Lower leg skin (tissue), 4 donors: ENCODE measurements around the gene GARIN5B. TPM values are rescaled to one million over a fixed set of nuclear protein-coding genes. Genes with fewer than 3 reads are reported as not detected.

ENCODE experiments used
- DNase-seq, 2 donors: peaks; one replicate each; pipeline ENCODE4 v3.0.0-alpha.2; 2019; ENCODE audit warnings: low spot score in 2 of 2
- H3K4me3 ChIP-seq: fragments of 200-600 bp; sonication (generic); 2 replicates; pipeline ENCODE4 v1.5.1; 2017; ENCODE audit warnings: mild to moderate bottlenecking, low read depth; ENCODE audit not compliant: poor library complexity, severe bottlenecking
- POLR2A ChIP-seq, 2 donors: fragments of 450-650 bp; IDR thresholded peaks; one replicate each; pipeline ENCODE4 v1.6.1; 2016 to 2017; ENCODE audit warnings: antibody characterized with exemption in 2 of 2, mild to moderate bottlenecking in 1 of 2, moderate library complexity in 1 of 2
- WGBS, 2 donors: methylation state at CpG; one replicate each; pipeline ENCODE4 v1.1.5; 2018; 5-methylcytosine and 5-hydroxymethylcytosine counted together
- intact Hi-C: fragments of 100-400 bp; cut with DNase I; formaldehyde crosslinking; loops from one replicate; pipeline ENCODE4 v1.15.0; 2023; ENCODE audit warnings: low total_unique reads
- total RNA-seq, 4 donors: library from RNA; depleted of rRNA; stranded (reverse); fragments of >200 nt; gene quantifications; one replicate each; pipeline ENCODE4 v1.1.0, GENCODE V29; 2016
- TF ChIP-seq, protein P1 (sequence below), 3 donors: fragments of 450-650 bp; IDR thresholded peaks; one replicate each; pipeline ENCODE4 v1.5.1; 2016; ENCODE audit warnings: antibody characterized with exemption in 3 of 3, mild to moderate bottlenecking in 3 of 3, moderate library complexity in 2 of 3

The GARIN5B gene
- total RNA-seq, 4 donors from 2014 or later, result not detected

DNA sequence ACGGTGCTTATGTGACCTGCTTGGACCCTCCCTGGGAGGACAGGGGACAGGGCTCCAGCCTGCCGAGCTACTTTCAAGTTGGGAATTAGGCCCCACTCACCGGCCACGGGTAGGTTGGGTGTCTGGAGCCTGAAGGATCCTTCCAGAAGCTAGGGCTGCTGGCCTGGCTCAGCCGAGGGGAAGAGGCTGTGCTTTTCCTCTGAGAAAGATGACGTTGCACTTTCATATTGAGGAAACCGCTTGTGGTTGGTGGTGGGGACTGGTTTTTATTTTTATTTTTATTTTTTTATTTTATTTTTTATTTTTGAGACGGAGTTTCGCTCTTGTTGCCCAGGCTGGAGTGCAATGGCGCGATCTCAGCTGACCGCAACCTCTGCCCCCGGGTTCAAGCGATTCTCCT, 37.9 kb downstream of the GARIN5B start, which contains the start of gene TMEM150B:
Gene TMEM150B (minus strand): TSS at position 170 of the 400 bp plus-strand sequence. CDS start 4,305 bp downstream, outside the sequence.
- TF ChIP-seq, protein P1, sequence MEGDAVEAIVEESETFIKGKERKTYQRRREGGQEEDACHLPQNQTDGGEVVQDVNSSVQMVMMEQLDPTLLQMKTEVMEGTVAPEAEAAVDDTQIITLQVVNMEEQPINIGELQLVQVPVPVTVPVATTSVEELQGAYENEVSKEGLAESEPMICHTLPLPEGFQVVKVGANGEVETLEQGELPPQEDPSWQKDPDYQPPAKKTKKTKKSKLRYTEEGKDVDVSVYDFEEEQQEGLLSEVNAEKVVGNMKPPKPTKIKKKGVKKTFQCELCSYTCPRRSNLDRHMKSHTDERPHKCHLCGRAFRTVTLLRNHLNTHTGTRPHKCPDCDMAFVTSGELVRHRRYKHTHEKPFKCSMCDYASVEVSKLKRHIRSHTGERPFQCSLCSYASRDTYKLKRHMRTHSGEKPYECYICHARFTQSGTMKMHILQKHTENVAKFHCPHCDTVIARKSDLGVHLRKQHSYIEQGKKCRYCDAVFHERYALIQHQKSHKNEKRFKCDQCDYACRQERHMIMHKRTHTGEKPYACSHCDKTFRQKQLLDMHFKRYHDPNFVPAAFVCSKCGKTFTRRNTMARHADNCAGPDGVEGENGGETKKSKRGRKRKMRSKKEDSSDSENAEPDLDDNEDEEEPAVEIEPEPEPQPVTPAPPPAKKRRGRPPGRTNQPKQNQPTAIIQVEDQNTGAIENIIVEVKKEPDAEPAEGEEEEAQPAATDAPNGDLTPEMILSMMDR (IDR thresholded peaks at IDR 0.05), result no peak
- TF ChIP-seq POLR2A (IDR thresholded peaks at IDR 0.05), result no peak
- no peak within 1 kb of the TSS for H3K4me3 ChIP-seq
- WGBS, 2 donors, result 76 to 78% methylated on average over 14 of the region's 14 CpGs
- intact Hi-C loops, result no loop called here
- DNase-seq, result no peak

DNA sequence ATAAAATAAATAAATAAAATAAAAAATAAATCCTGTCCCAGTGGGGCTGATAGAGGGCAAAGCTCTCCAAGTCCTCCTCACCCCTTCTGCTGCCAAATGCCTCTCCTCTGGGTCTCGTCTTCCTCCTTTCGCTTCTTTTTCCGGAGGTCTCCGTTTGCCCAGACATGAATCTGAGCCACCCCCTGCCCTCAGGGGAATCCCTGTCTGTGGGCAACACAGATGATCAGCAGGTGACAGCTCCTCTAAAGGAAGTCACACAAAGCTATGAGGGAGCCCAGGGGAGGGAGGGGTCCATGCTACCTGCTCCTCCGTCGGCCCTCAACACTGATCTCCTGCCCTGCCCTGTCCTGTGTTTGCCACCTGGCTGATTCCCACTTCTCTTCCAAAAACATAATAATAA, 38.4 kb downstream of the GARIN5B start:
- no peak overlapping the region for H3K4me3 ChIP-seq
- TF ChIP-seq POLR2A (IDR thresholded peaks at IDR 0.05), result no peak
- TF ChIP-seq, protein P1 (IDR thresholded peaks at IDR 0.05), result no peak
- DNase-seq, result no peak
- intact Hi-C loops, result no loop called here
- 36 to 46% methylated on average over 6 of the region's 6 CpGs for WGBS, 2 donors

DNA sequence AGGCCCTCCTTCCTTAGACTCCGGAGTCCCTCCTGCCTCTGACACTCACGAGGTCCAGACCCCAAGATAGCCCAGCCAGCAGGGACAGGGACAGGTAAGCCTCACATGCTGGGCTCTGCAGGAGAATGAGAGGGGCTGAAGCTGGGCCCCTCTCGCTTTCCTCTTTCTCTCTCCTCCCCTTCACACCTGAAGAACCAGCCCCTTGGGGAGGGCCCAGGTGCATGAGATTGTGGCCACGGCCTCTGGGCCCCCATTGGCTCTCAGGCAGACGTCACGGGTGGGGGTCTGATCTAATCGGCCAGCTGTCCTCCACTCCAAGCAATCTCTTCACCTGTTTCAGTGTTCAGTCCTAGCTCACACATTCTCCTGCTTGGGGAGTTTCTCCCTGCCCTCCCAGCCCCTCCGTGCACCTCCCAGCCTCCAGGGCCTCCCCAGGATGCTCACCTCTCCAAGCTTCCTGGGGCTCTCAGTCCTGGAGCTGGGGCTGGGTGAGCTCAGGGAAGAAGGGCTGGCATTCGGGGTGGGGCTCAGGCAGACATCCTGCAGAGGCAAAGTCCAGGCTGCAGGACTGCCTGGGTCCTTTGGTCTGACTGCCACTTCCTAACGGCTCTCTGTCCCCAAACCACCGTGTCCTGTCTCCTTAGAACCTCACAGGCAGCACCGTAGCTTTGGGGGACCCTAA, 40.7 kb downstream of the GARIN5B start:
- intact Hi-C loops, result no loop called here
- 64 to 70% methylated on average over 11 to 12 of the region's 12 CpGs for WGBS, 2 donors
- H3K4me3 ChIP-seq, result no peak overlapping the region
- TF ChIP-seq POLR2A (IDR thresholded peaks at IDR 0.05), result no peak
- TF ChIP-seq, protein P1 (IDR thresholded peaks at IDR 0.05), result no peak
- no peak for DNase-seq

DNA sequence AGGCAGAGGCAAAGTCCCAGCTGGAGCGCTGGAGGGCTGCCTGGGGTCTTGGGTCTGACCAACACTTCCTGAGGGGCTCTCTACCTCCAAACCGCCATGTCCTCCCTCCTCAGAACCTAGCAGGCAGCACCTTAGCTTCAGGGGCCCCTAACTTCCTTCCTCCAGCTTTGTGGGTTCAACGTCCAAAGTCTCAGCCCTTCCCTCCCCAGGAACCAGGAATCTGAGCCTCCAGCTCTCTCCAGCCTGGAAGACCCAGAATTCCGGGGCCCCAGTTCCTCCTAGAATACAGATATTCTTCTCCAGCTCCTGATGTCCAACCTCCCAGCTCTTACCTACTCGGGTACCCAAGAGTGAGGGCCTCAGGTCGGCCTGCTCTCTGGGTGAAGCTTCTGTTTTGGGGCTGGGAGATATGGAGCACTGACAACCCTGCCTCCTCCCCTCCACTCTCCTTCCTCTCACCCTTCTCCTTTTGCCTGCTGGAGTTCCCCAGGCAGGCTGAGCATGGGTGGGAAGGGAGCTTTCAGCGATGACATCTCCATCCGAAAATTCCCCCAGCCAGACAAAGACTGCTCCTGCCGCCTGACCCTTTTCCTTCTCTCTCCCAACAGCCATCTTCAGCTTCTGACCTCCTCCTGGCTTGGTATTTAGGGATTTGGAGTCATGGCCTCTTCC, 41.5 kb downstream of the GARIN5B start:
- TF ChIP-seq, protein P1 (IDR thresholded peaks at IDR 0.05), result no peak
- no peak for TF ChIP-seq POLR2A (IDR thresholded peaks at IDR 0.05)
- no peak overlapping the region for H3K4me3 ChIP-seq
- WGBS, 2 donors, result 72 to 74% methylated on average over 9 of the region's 9 CpGs
- intact Hi-C loops, result no loop called here
- no peak for DNase-seq

DNA sequence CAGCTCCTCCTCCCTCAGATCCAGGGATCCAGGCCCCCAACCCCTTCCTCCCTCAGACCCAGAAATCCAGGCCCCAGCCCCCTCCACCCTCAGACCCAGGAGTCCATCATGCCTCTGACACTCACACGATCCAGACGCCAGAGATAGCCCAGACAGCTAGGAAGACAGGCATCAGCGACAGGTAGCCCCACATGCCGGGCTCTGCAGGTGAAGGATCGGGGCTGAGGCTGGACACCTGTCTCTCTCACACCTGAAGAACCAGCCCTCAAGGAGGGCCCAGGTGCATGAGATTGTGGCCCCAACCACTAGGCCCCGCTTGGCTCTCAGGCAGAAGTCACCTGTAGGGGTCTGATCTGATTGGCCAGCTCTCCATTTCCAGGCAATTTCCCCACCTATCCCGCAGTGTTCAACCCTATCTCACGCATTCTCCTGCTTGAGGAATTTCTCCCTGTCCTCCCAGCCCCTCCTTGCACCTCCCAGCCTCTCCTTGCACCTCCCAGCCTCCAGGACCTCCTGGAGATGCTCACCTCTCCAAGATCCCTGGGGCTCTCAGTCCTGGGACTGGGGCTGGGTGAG, 42.1 kb downstream of the GARIN5B start:
- 86 to 94% methylated on average over 8 of the region's 8 CpGs for WGBS, 2 donors
- no peak overlapping the region for H3K4me3 ChIP-seq
- TF ChIP-seq POLR2A (IDR thresholded peaks at IDR 0.05), result no peak
- TF ChIP-seq, protein P1 (IDR thresholded peaks at IDR 0.05), result no peak
- DNase-seq, result no peak
- intact Hi-C loops, result no loop called here
